D341Med (cell line): ENCODE measurements around the gene TAF11L14.

ENCODE experiments used
- DNase-seq: peaks from one replicate; pipeline ENCODE4 v3.0.0; 2012; ENCODE audit warnings: low spot score

The TAF11L14 gene

DNA sequence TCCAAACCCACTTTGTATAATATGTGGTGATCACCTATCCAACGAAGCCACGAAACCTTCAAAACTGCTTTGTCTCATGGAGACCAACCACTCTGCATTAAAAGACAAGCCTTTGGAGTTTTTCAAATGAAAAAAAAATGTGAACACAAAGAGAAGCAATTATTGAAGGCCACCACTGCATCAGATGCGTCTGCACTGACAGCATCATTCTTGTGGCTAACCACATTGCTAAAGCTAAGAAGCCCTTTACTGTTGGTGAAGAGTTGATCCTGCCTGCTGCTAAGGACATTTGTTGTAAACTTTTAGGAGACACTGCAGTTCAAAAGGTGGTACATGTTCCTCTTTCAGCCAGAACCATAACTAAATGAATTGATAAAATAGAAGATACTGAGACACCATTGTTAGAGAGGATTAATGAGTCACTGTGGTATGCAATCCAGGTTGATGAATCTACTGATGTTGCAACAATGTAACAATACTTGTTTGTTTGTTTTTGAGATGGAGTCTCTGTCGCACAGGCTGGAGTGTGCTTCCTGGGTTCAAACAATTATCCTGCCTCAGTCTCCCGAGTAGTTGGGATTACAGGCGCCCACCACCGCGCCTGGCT, 45.4 kb downstream of the TAF11L14 start:
- no peak for DNase-seq

DNA sequence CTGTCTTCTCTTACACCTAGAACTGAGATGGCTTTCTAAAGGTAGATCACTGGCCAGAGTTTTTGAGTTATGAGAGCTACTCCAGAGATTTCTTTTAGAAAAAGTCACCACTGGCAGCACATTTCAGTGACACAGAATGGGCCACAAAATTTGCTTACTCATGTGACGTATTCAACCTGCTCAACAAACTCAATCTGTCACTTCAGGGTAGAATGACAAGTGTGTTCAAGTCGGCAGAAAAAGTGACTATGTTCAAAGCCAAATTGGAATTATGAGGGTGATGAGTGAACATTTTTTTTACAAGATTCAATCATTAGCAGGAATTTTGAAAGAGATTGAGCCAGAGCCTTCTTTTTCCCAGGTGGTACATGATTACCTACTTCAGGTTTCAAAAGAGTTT, 46.5 kb downstream of the TAF11L14 start:
- no peak for DNase-seq
